Measurements from ENCODE around the gene RELA. TPM values are rescaled to one million over a fixed set of nuclear protein-coding genes. Genes with fewer than 3 reads are reported as not detected.

The RELA gene
- total RNA-seq, 4 donors from 2014 or later, result 37.8 to 72.7 (median 46.8) TPM

DNA sequence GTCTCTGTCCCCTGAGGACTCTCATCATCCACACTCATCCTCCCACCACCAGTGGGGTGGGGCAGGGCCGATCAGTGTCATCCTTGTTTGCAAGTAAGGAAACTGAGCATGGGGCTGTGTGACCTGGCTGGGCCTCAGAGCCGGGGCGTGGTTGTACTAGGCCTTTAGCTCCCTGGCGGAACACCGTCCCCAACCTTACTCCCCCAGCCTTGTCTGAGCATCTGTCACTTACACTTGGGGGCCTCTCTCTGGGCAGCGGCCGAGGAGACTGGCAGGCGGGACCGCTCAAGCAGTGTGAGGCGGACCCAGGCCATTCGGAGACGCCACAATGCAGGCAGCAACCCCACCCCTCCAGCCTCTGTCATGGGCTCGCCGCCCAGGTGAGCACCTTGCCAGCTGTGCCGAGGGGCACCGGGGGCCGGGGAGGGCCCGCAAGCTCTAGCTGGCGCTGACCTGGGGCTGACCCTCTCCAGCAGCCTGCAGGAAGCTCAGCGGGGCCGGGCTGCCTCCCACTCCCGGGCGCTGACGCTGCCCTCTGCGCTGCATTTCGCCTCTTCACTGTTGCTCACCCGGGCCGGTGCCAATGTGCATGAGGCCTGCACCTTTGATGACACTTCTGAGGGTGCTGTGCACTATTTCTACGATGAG lies 43.3 kb downstream of the RELA start:
- no peak for ATAC-seq (ENCODE audit: low FRiP score)

DNA sequence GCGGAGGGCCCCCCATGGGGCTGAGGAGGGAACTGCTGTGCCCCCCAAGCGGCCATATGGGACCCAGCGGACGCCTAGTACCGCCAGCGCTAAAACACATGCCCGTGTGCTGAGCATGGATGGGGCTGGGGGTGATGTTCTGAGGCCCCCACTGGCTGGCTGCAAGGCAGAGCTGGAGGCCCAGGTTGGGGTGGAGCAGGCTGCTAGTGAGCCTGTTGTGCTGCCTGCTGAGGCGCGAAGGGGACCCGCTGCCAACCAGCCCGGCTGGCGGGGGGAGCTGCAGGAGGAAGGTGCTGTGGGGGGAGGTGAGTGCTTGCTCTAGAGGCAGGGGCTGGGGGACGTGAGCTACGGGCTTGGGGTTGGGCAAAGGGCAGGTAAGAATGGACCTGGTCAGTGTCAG lies 44.0 kb downstream of the RELA start:
- ATAC-seq (ENCODE audit: low FRiP score) (no peak), DNase-seq (ENCODE audit: low spot score) (no peak)
- TF ChIP-seq, protein P1, sequence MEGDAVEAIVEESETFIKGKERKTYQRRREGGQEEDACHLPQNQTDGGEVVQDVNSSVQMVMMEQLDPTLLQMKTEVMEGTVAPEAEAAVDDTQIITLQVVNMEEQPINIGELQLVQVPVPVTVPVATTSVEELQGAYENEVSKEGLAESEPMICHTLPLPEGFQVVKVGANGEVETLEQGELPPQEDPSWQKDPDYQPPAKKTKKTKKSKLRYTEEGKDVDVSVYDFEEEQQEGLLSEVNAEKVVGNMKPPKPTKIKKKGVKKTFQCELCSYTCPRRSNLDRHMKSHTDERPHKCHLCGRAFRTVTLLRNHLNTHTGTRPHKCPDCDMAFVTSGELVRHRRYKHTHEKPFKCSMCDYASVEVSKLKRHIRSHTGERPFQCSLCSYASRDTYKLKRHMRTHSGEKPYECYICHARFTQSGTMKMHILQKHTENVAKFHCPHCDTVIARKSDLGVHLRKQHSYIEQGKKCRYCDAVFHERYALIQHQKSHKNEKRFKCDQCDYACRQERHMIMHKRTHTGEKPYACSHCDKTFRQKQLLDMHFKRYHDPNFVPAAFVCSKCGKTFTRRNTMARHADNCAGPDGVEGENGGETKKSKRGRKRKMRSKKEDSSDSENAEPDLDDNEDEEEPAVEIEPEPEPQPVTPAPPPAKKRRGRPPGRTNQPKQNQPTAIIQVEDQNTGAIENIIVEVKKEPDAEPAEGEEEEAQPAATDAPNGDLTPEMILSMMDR (IDR thresholded peaks at IDR 0.05), result no peak

More for the DNA sequence above, 43.3 kb downstream of the RELA start:
- TF ChIP-seq, protein P1 (IDR thresholded peaks at IDR 0.05), result no peak
- no peak for DNase-seq (ENCODE audit: low spot score)

DNA sequence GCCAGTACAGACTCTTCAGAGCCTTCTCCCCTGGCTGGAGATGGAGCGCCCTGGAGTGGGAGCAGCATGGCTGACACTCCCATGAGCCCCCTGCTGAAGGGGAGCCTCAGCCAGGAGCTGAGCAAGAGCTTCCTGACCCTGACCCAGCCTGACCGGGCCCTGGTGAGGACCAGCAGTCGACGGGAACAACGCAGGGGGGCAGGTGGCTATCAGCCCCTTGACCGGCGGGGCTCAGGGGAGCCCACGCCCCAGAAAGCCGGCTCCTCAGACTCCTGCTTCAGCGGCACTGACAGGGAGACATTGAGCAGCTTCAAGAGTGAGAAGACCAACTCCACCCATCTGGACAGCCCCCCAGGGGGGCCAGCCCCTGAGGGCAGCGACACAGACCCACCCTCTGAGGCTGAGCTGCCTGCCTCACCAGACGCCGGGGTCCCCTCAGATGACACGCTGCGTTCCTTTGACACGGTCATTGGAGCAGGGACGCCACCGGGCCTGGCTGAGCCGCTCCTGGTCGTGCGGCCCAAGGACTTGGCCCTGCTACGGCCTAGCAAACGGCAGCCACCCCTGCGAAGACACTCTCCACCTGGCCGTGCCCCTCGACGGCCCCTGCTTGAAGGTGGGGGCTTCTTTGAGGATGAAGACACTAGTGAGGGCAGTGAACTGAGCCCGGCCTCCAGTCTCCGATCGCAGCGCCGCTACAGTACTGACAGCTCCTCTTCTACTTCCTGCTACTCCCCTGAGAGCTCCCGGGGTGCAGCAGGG lies 44.5 kb downstream of the RELA start:
- ATAC-seq (ENCODE audit: low FRiP score) (no peak), DNase-seq (ENCODE audit: low spot score) (no peak)
- TF ChIP-seq, protein P1 (IDR thresholded peaks at IDR 0.05), result no peak

DNA sequence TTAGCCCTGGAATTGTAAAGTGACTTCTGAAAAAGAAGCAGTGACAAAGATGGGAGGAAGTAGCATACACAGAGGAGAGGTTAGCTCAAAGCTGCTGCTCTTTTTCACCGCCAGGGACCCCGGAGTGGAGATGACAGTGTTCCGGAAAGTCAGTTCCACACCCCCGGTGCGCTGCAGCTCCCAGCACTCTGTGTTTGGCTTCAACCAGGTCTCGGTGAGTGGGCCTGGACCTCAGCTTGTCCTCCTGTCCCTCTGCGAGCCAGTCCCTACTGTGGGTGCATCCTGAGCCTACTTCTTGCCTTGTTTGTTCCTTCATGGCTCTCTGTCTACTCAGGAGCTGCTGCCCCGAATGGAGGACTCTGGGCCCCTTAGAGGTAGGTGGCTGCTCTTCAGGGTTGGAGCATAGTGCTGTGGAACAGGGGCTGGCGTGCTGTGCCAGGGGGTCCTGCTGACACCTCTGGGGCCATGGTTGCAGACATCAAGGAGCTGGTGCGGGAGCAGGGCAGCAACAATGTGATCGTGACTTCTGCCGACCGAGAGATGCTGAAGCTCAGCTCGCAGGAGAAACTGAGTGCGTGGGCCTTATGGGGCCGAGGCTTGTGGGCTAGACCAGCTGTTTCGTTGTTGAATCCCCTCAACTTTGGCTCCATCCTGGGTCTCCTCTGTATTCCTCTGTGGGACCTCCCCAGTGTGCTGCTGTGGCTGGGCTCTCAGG lies 45.4 kb downstream of the RELA start:
- TF ChIP-seq, protein P1 (IDR thresholded peaks at IDR 0.05), result no peak
- DNase-seq (ENCODE audit: low spot score) (no peak), ATAC-seq (ENCODE audit: low FRiP score) (no peak)

DNA sequence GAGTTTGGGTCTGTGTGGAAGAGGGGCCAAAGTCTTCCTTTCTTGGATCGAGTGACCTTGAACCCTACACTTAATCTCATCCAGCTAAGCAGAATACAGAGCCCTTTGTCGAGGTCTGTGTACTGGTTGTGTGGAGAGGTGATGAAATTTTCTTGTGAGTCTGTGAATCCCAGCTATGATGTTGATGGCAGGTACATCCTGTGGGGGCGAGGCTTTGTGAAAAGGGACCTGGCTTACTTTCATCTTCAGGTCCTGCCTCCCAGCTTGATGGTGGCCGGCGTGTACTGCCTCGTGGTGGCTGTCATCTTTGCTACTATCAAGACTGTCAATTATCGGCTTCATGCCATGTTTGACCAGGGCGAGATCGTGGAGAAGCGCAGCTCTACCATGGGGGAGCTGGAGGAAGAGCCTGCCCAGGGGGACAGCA lies 46.1 kb downstream of the RELA start:
- TF ChIP-seq, protein P1 (IDR thresholded peaks at IDR 0.05), result no peak
- DNase-seq (ENCODE audit: low spot score) (no peak), ATAC-seq (ENCODE audit: low FRiP score) (no peak)

DNA sequence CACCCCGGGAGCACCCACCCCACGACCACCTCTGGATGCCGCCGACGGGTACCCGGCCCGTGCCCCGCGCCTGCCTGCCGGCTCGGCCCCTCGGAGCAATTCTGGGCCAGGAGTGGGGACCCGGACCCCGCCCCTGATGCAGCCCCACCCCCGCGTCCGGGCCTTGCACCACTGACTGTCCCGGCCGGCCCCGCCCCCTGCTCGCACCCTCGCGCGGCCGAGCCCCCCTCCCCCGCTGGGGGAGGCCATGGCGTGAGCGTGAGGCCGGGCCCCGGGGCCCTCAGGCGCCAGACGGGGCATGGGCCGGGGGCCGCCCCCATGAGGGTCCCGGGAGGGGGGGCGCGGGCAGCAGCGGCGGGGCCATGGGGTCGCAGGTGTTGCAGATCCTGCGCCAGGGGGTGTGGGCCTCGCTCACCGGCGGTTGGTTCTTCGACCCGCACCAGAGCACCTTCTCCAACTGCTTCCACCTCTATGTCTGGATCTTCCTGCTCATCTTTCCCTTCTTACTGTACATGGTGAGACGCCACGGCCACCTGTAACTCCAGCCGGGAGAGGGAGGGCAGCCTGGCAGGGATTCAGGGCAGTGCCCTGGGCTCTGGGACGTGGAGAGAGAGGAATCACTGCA lies 46.7 kb downstream of the RELA start:
- ATAC-seq (ENCODE audit: low FRiP score) (peak; percentile 0), DNase-seq (ENCODE audit: low spot score) (no peak)
- TF ChIP-seq, protein P1 (IDR thresholded peaks at IDR 0.05), result no peak
